EL (cell line): Measurements from ENCODE around the gene DNAH17.

Experiments
- DNase-seq: peaks from one replicate; pipeline ENCODE4 v3.0.0-alpha.2; 2016

DNAH17 gene

GRCh38 chr17:78448356-78448993 is 128.7 kb downstream of the DNAH17 start:
- no peak for DNase-seq

GRCh38 chr17:78446833-78447232 is 130.4 kb downstream of the DNAH17 start:
- DNase-seq = no peak

GRCh38 chr17:78444392-78444791 is 132.8 kb downstream of the DNAH17 start:
- no peak for DNase-seq

GRCh38 chr17:78442648-78443218 is 134.5 kb downstream of the DNAH17 start:
- DNase-seq = no peak

- DNase-seq = no peak
Observed at GRCh38 chr17:78441271-78441971, 135.8 kb downstream of the DNAH17 start.

GRCh38 chr17:78438694-78439325 is 138.4 kb downstream of the DNAH17 start:
- no peak for DNase-seq

GRCh38 chr17:78438271-78438691 is 138.9 kb downstream of the DNAH17 start:
- no peak for DNase-seq

GRCh38 chr17:78437508-78438169 is 139.6 kb downstream of the DNAH17 start:
- no peak for DNase-seq

- DNase-seq = no peak
Observed at GRCh38 chr17:78435330-78436005, 141.7 kb downstream of the DNAH17 start.

GRCh38 chr17:78434455-78435329 is 142.5 kb downstream of the DNAH17 start:
- DNase-seq = no peak

GRCh38 chr17:78433780-78434335 is 143.3 kb downstream of the DNAH17 start:
- no peak for DNase-seq

GRCh38 chr17:78433013-78433727 is 144.0 kb downstream of the DNAH17 start:
- DNase-seq = no peak

- no peak for DNase-seq
Observed at GRCh38 chr17:78432226-78433012, 144.8 kb downstream of the DNAH17 start.

- no peak for DNase-seq
Observed at GRCh38 chr17:78431692-78431958, 145.6 kb downstream of the DNAH17 start.

- DNase-seq = no peak
Observed at GRCh38 chr17:78430892-78431691, 146.1 kb downstream of the DNAH17 start.

- no peak for DNase-seq
Observed at GRCh38 chr17:78429618-78429995, 147.6 kb downstream of the DNAH17 start.

- DNase-seq = no peak
Observed at GRCh38 chr17:78428836-78429617, 148.2 kb downstream of the DNAH17 start.

- no peak for DNase-seq
Observed at GRCh38 chr17:78428025-78428575, 149.1 kb downstream of the DNAH17 start.
